ENCODE results near the gene PLCXD3. TPM values are rescaled to one million over a fixed set of nuclear protein-coding genes. Genes with fewer than 3 reads are reported as not detected.

The PLCXD3 gene
- total and polyA plus RNA-seq, 2 of the 4 experiments (the other 2 are of a cell fraction): under 0.01 to 0.02 TPM

DNA sequence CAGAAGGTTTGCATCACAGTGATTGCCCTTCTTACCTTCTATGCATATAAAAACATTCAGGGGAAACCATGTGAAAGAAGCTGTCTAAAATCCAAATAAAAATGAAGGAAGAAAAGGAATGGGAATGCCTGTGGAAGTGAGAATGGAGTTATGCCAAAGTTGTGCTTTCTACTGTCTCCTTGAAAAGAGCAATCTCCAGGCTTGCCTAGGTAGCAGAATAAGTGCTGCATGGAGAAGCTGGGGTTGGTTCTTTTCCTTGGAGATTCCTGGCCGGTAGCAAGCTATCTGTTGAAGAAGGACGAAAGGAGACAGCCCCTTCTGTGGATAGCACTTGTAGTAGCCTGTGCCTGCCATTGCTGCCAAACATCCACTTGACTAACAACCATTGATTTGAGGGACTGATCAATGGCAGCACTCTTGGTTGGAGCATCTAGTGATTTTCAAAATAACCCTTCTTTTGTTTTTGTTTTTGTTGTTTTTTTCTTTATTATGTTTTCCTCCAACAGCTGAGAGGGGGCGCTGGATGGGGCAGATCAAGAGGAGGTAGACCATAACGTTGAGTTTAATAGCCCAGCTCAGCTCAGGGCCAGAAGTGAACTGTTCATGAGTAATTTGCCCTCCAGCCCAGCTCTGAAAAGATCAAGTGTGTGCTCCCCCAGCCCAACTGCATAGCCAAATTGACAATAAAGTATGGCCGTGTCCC, 1.6 kb downstream of the PLCXD3 start:
- intact Hi-C loops (cut with micrococcal nuclease): loop anchor here (5.0 kb wide), 1 partner anchor 152 kb away; no protein-coding TSS in a partner anchor
- H3K4me3 ChIP-seq (ENCODE audit: insufficient read depth, low read depth, low read length): no peak overlapping the region

More for the DNA sequence above, 1.6 kb downstream of the PLCXD3 start:
- TF ChIP-seq RCOR1 (IDR thresholded peaks at IDR 0.05; ENCODE audit: insufficient replicate concordance, low read length): no peak
- no peak for TF ChIP-seq CHD1 (IDR thresholded peaks at IDR 0.05; ENCODE audit: low read depth, low read length)
- Histone ChIP-seq H2BK120ac (ENCODE audit: low read depth, low read length) (no peak overlapping the region), H3K4ac (ENCODE audit: low read depth, low read length) (no peak overlapping the region), H3K27me3 (ENCODE audit: control insufficient read depth, insufficient read depth, low read length) (peaks cover 35% of the 10 kb centered on the region), H3K56ac (ENCODE audit: extremely low read depth, insufficient read depth, low read length) (no peak overlapping the region), H2AK5ac (ENCODE audit: low read depth, low read length) (no peak overlapping the region), H3K9me1 (ENCODE audit: insufficient read depth, low read length) (no peaks in the 10 kb centered on the region; the same call in 1 of the 2 replicates), H3K9ac (ENCODE audit: low read depth, low read length) (no peak overlapping the region), H3K36me3 (ENCODE audit: control insufficient read depth, insufficient read depth, low read length) (no peaks in the 10 kb centered on the region), H4K20me1 (ENCODE audit: insufficient read depth, low read length) (no peaks in the 10 kb centered on the region), H2BK5ac (ENCODE audit: low read depth, low read length, poor library complexity, severe bottlenecking) (no peak overlapping the region), H2BK20ac (ENCODE audit: low read depth, low read length) (no peak overlapping the region), H4K8ac (ENCODE audit: low read depth in 2 of 2, low read length in 2 of 2) (no peak overlapping the region), H3K27ac (ENCODE audit: insufficient read depth, low read length) (no peak overlapping the region), H4K5ac (ENCODE audit: low read depth, low read length) (no peak overlapping the region), H3K18ac (ENCODE audit: low read depth, low read length) (no peak overlapping the region), H3K4me1 (ENCODE audit: control insufficient read depth, insufficient read depth, low read length) (no peaks in the 10 kb centered on the region), H3K23ac (ENCODE audit: low read depth, low read length) (no peak overlapping the region), H3K14ac (replicated peaks; ENCODE audit: low read depth, low read length) (no peak overlapping the region), H2AFZ (replicated peaks; ENCODE audit: low read length, poor library complexity) (no peak overlapping the region), H2BK15ac (ENCODE audit: low read depth, low read length) (no peak overlapping the region), H3K9me3 (ENCODE audit: control insufficient read depth, insufficient read depth, low read length) (peaks cover 2% of the 10 kb centered on the region; the same call in 1 of the 2 replicates), H3K4me2 (ENCODE audit: low read depth, low read length) (no peak overlapping the region), H4K91ac (ENCODE audit: insufficient read depth, low read depth, low read length) (no peak overlapping the region), H3K79me1 (ENCODE audit: low read depth in 1 of 2, low read length in 2 of 2) (no peaks in the 10 kb centered on the region), H2AK9ac (replicated peaks; ENCODE audit: low read depth, low read length, poor library complexity) (no peak overlapping the region)
- BruUV-seq (replicated peaks): no TSS peak
- no peak for ATAC-seq (ENCODE audit: low read depth)
- in situ Hi-C loops (cut with MboI; ENCODE audit: low sequenced_read_pairs): no loop called here
- DNase-seq: no peak
- CTCF ChIA-PET: no interaction called here
- POLR2A ChIA-PET (ENCODE audit: unreplicated experiment): no interaction called here
- dilution Hi-C loops (cut with HindIII; ENCODE audit: low sequenced_read_pairs, unreplicated experiment): no loop called here
- WGBS, 2 experiments (ENCODE audit: extremely low coverage in 2 of 2, insufficient read length in 1 of 2): 60% methylated on average over 1 of the region's 5 CpGs; no CpG with 5 or more reads in 1 of the 2 experiments

Data from IMR-90 (cell line).